Measurements from ENCODE around the gene OTULIN.

Gene OTULIN

DNA sequence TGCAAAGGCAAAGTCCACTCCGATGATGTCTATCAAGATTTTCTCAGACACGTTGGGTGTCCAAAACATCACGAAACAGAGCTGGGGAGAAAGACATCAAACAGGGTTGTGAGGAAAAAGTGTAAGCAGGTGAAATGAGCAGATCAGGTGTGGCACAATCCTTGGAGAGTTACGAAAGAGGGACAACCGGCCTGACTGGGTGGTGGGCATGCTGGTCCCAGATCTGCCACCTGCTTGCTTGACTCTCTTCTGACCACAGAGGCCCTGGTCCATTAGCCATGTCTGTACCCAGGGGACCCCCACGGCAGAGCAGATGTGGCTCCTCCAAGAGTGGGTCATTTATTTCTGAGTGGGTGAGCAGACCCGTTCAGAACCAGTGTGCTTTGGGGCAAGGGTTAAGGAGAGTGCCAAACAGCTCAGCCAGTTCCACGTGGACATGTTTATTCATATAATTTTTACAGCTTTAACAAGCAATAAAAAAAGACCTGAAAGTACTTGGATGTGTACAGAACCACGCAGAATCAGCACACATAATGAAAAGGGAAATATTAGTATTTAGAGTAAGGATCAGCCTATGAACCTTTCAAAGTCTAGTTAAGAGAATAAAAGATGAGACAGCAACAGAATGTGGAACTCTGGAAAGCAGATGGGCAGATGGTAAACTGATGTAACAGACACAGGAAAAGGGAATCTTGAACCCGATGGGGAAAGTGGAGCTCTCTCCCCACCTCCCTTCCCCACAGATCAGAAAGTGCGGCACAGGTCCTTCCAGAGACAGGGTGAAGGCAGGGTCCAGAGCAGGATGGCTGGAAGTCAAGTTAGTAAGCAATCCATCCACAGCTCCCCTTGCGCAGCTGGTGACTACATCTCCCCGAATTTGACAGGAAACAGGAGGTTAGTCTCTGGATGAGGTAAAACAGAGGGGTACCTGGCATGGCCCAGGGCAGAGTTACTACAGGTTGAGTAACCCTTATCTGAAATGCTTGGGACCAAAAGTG is 52.5 kb downstream of the OTULIN start:
- Histone ChIP-seq H3K9me2 (replicated peaks; ENCODE audit: control insufficient read depth, low read length) (no peaks in the 10 kb centered on the region), H3K27ac (ENCODE audit: low read depth, low read length) (no peak overlapping the region), H3K4me2 (ENCODE audit: low read length) (no peak overlapping the region), H3F3A (ENCODE audit: control insufficient read depth, insufficient read depth) (no peaks in the 10 kb centered on the region), H3K9me3 (ENCODE audit: control insufficient read depth, insufficient read depth, low read length) (no peaks in the 10 kb centered on the region), H3K27me3 (ENCODE audit: control insufficient read depth, low read length) (no peaks in the 10 kb centered on the region), H3K36me3 (ENCODE audit: control insufficient read depth, low read length) (peaks cover 42% of the 10 kb centered on the region), H3K4me1 (ENCODE audit: control insufficient read depth, low read length) (no peaks in the 10 kb centered on the region), H3K79me2 (ENCODE audit: control insufficient read depth, low read length) (no peaks in the 10 kb centered on the region), H3K4me3 (ENCODE audit: low read length) (no peak overlapping the region), H4K20me1 (ENCODE audit: control insufficient read depth, insufficient read depth, low read depth, low read length) (no peaks in the 10 kb centered on the region)
- TF ChIP-seq, protein P1, sequence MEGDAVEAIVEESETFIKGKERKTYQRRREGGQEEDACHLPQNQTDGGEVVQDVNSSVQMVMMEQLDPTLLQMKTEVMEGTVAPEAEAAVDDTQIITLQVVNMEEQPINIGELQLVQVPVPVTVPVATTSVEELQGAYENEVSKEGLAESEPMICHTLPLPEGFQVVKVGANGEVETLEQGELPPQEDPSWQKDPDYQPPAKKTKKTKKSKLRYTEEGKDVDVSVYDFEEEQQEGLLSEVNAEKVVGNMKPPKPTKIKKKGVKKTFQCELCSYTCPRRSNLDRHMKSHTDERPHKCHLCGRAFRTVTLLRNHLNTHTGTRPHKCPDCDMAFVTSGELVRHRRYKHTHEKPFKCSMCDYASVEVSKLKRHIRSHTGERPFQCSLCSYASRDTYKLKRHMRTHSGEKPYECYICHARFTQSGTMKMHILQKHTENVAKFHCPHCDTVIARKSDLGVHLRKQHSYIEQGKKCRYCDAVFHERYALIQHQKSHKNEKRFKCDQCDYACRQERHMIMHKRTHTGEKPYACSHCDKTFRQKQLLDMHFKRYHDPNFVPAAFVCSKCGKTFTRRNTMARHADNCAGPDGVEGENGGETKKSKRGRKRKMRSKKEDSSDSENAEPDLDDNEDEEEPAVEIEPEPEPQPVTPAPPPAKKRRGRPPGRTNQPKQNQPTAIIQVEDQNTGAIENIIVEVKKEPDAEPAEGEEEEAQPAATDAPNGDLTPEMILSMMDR (IDR thresholded peaks at IDR 0.05; ENCODE audit: low read depth, low read length, poor library complexity, severe bottlenecking), result no peak
- TF ChIP-seq EZH2phosphoT487 (IDR thresholded peaks at IDR 0.05; ENCODE audit: borderline replicate concordance, low read length), result no peak

DNA sequence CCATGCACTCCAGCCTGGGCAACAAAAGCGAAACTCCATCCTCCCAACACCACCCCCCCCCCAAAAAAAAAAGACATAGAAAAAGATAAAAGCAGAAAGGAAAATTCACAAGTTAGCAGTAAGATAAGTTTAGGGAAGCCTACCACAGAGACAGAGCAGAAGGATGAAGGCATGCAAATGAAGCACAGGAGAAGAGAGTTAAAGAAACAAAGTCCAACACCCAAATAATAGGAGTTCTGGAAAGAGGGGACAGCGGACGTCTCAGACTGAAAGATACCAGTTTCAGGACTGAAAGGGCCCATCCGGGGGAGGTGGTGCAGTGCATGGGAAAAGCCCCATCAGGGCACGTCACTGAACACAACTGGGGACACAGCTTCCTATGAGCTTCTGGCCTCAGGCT is 54.3 kb downstream of the OTULIN start:
- Histone ChIP-seq H3K9me2 (replicated peaks; ENCODE audit: control insufficient read depth, low read length) (no peaks in the 10 kb centered on the region), H3K4me3 (ENCODE audit: low read length) (no peak overlapping the region), H3K9me3 (ENCODE audit: control insufficient read depth, insufficient read depth, low read length) (no peaks in the 10 kb centered on the region), H3K4me1 (ENCODE audit: control insufficient read depth, low read length) (no peaks in the 10 kb centered on the region), H3K27me3 (ENCODE audit: control insufficient read depth, low read length) (no peaks in the 10 kb centered on the region), H3K27ac (ENCODE audit: low read depth, low read length) (no peak overlapping the region), H3K36me3 (ENCODE audit: control insufficient read depth, low read length) (peaks cover 24% of the 10 kb centered on the region), H4K20me1 (ENCODE audit: control insufficient read depth, insufficient read depth, low read depth, low read length) (no peaks in the 10 kb centered on the region), H3K4me2 (ENCODE audit: low read length) (no peak overlapping the region), H3F3A (ENCODE audit: control insufficient read depth, insufficient read depth) (no peaks in the 10 kb centered on the region), H3K79me2 (ENCODE audit: control insufficient read depth, low read length) (no peaks in the 10 kb centered on the region)
- TF ChIP-seq, protein P1 (IDR thresholded peaks at IDR 0.05; ENCODE audit: low read depth, low read length, poor library complexity, severe bottlenecking), result no peak
- TF ChIP-seq EZH2phosphoT487 (IDR thresholded peaks at IDR 0.05; ENCODE audit: borderline replicate concordance, low read length), result no peak

DNA sequence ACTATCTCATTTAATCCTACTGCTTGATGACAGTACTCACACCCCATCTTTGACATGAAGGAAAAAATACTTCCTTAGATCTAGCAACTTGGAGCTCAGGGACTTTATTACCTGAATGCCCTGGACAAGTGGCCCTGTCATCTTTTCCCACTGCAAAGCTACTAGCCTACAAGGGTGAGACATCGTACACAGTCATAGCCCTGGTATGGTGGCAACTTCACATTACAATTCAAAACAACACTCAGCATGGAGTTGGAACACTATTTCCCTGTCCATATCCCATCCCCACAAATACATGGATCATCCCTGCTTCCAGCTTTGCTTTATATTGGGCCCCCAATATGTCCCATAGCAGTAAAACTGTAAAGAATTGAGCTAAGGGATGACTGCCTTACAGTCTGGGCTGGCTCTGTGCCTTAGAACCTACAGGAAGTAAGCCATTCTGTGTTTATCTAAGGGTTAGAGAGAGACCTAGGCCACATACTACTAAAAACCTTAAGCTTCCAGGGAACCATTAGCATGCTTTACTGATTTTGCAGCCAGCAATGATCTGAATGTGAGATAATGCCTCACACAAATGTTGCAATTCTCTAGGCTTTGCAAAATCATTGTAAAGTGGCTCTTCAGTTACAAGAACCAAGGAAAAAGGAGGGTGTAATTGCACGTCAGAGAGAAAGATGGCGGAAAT is 55.9 kb downstream of the OTULIN start:
- Histone ChIP-seq H3F3A (ENCODE audit: control insufficient read depth, insufficient read depth) (no peaks in the 10 kb centered on the region), H3K27ac (ENCODE audit: low read depth, low read length) (no peak overlapping the region), H3K27me3 (ENCODE audit: control insufficient read depth, low read length) (no peaks in the 10 kb centered on the region), H3K9me2 (replicated peaks; ENCODE audit: control insufficient read depth, low read length) (no peaks in the 10 kb centered on the region), H3K9me3 (ENCODE audit: control insufficient read depth, insufficient read depth, low read length) (no peaks in the 10 kb centered on the region), H3K4me2 (ENCODE audit: low read length) (no peak overlapping the region), H4K20me1 (ENCODE audit: control insufficient read depth, insufficient read depth, low read depth, low read length) (no peaks in the 10 kb centered on the region), H3K4me3 (ENCODE audit: low read length) (no peak overlapping the region), H3K36me3 (ENCODE audit: control insufficient read depth, low read length) (peaks cover 16% of the 10 kb centered on the region), H3K4me1 (ENCODE audit: control insufficient read depth, low read length) (no peaks in the 10 kb centered on the region), H3K79me2 (ENCODE audit: control insufficient read depth, low read length) (no peaks in the 10 kb centered on the region)
- TF ChIP-seq, protein P1 (IDR thresholded peaks at IDR 0.05; ENCODE audit: low read depth, low read length, poor library complexity, severe bottlenecking), result no peak
- TF ChIP-seq EZH2phosphoT487 (IDR thresholded peaks at IDR 0.05; ENCODE audit: borderline replicate concordance, low read length), result no peak

Data from DOHH2 (cell line).